Measurements from ENCODE around the gene GDPD1.
"Not testable (repeated sequence)": the region's sequence is repeated elsewhere in the genome, so short reads cannot be mapped to it uniquely, and the experiment has no call there.

Gene GDPD1

GRCh38 chr17:59199398-59199797 lies 20.9 kb upstream of the GDPD1 start:
- no peak for DNase-seq (ENCODE audit: low spot score)
- ChIA-PET CTCF (no interaction called here), POLR2A (ENCODE audit: low non-redundant PET) (no interaction called here)
- H3K27ac ChIP-seq = no peak overlapping the region
- TF ChIP-seq CTCF (conservative IDR thresholded peaks at IDR 0.05; ENCODE audit: low read depth) = no peak

GRCh38 chr17:59202320-59202719 lies 18.0 kb upstream of the GDPD1 start:
- POLR2A ChIA-PET (ENCODE audit: low non-redundant PET) = no interaction called here
- DNase-seq (ENCODE audit: low spot score) = no peak
- H3K27ac ChIP-seq = no peak overlapping the region
- TF ChIP-seq CTCF (conservative IDR thresholded peaks at IDR 0.05; ENCODE audit: low read depth) = no peak
- CTCF ChIA-PET = interaction anchor here (0.6 kb wide), 1 partner anchor 258 kb away, joined by 5 read pairs; no protein-coding TSS in a partner anchor

- TF ChIP-seq CTCF (conservative IDR thresholded peaks at IDR 0.05; ENCODE audit: low read depth) = no peak
- H3K27ac ChIP-seq = no peak overlapping the region; the same call in 1 of the 2 replicates
- ChIA-PET CTCF (no interaction called here), POLR2A (ENCODE audit: low non-redundant PET) (no interaction called here)
- no peak for DNase-seq (ENCODE audit: low spot score)
These were observed 941 bp upstream of the GDPD1 start for GRCh38 chr17:59219370-59219769.

- no peak for DNase-seq (ENCODE audit: low spot score)
- peak overlapping the region; percentile 78 for H3K27ac ChIP-seq
- ChIA-PET CTCF (interaction anchor here (0.6 to 1.0 kb wide), 3 partner anchors 21 to 112 kb away, joined by 3 read pairs; no protein-coding TSS in a partner anchor), POLR2A (ENCODE audit: low non-redundant PET) (no interaction called here)
- no peak for TF ChIP-seq CTCF (conservative IDR thresholded peaks at IDR 0.05; ENCODE audit: low read depth)
These were observed 351 bp upstream of the GDPD1 start for GRCh38 chr17:59219992-59220327.

GRCh38 chr17:59221159-59221847 lies 992 bp downstream of the GDPD1 start:
- CTCF ChIA-PET = interaction anchor here (0.6 to 0.7 kb wide), 3 partner anchors 27 to 440 kb away, joined by 3 to 4 read pairs (median 3); no protein-coding TSS in a partner anchor
- no peak for DNase-seq (ENCODE audit: low spot score)
- POLR2A ChIA-PET (ENCODE audit: low non-redundant PET) = no interaction called here
- peak overlapping the region; percentile 78 for H3K27ac ChIP-seq
- TF ChIP-seq CTCF (conservative IDR thresholded peaks at IDR 0.05; ENCODE audit: low read depth) = no peak

GRCh38 chr17:59223813-59224212 lies 3.5 kb downstream of the GDPD1 start:
- ChIA-PET POLR2A (ENCODE audit: low non-redundant PET) (no interaction called here), CTCF (interaction anchor here (0.6 kb wide), 1 partner anchor 385 kb away, joined by 3 read pairs; no protein-coding TSS in a partner anchor)
- no peak for DNase-seq (ENCODE audit: low spot score)
- no peak overlapping the region for H3K27ac ChIP-seq
- TF ChIP-seq CTCF (conservative IDR thresholded peaks at IDR 0.05; ENCODE audit: low read depth) = no peak

GRCh38 chr17:59228588-59228987 lies 8.3 kb downstream of the GDPD1 start:
- POLR2A ChIA-PET (ENCODE audit: low non-redundant PET); CTCF ChIA-PET; H3K27ac ChIP-seq; DNase-seq (ENCODE audit: low spot score): not testable (repeated sequence)

Data from RWPE1 (cell line).